HFFc6 (cell line): ENCODE measurements around the gene SEC24B. TPM values are rescaled to one million over a fixed set of nuclear protein-coding genes. Genes with fewer than 3 reads are reported as not detected.

Experiments
- DNase-seq: peaks from one replicate; pipeline ENCODE4 v3.0.0-alpha.2; 2018
- H3K27ac Mint-ChIP-seq: 2 replicates; pipeline ENCODE4 v1.8.0; 2020; ENCODE audit warnings: mild to moderate bottlenecking, mixed read lengths
- H3K27me3 Mint-ChIP-seq: 2 replicates; pipeline ENCODE4 v1.8.0; 2021; ENCODE audit warnings: mild to moderate bottlenecking, moderate library complexity, mixed read lengths; ENCODE audit not compliant: insufficient read depth
- H3K36me3 Mint-ChIP-seq: 2 replicates; pipeline ENCODE4 v1.8.0; 2021; ENCODE audit warnings: low read depth, mixed read lengths
- H3K4me1 Mint-ChIP-seq: 2 replicates; pipeline ENCODE4 v1.8.0; 2020; ENCODE audit warnings: low read depth, mixed read lengths
- H3K4me3 Mint-ChIP-seq: 2 replicates; pipeline ENCODE4 v1.8.0; 2020; ENCODE audit warnings: mild to moderate bottlenecking, moderate library complexity, mixed read lengths
- H3K9me3 Mint-ChIP-seq: 2 replicates; pipeline ENCODE4 v1.8.0; 2020; ENCODE audit warnings: mild to moderate bottlenecking, mixed read lengths
- total RNA-seq, 6 experiments: library from RNA; stranded (reverse); fragmentation: NEBNext Ultra II Directional; extraction: Animal tissue kit (Norgen Biotek cat#: 25700); gene quantifications; 2 replicates in 1 of 6; 3 replicates in 5 of 6; pipeline ENCODE4 v1.2.3, GENCODE V29; 2021
- TF ChIP-seq, protein P1 (sequence below): fragments of 200-600 bp; sonication (generic); IDR thresholded peaks from 2 replicates; pipeline ENCODE4 v1.5.0; 2021; ENCODE audit warnings: antibody characterized with exemption, mild to moderate bottlenecking

SEC24B gene
- total RNA-seq, 6 experiments from 2014 or later, result 27.2 to 36.6 (median 31.8) TPM

GRCh38 chr4:109419679-109420078 is 13.9 kb upstream of the SEC24B start:
- no peak overlapping the region for H3K27ac Mint-ChIP-seq
- H3K4me3 Mint-ChIP-seq, result no peak overlapping the region
- TF ChIP-seq, protein P1, sequence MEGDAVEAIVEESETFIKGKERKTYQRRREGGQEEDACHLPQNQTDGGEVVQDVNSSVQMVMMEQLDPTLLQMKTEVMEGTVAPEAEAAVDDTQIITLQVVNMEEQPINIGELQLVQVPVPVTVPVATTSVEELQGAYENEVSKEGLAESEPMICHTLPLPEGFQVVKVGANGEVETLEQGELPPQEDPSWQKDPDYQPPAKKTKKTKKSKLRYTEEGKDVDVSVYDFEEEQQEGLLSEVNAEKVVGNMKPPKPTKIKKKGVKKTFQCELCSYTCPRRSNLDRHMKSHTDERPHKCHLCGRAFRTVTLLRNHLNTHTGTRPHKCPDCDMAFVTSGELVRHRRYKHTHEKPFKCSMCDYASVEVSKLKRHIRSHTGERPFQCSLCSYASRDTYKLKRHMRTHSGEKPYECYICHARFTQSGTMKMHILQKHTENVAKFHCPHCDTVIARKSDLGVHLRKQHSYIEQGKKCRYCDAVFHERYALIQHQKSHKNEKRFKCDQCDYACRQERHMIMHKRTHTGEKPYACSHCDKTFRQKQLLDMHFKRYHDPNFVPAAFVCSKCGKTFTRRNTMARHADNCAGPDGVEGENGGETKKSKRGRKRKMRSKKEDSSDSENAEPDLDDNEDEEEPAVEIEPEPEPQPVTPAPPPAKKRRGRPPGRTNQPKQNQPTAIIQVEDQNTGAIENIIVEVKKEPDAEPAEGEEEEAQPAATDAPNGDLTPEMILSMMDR, result no peak
- H3K9me3 Mint-ChIP-seq, result no peaks in the 10 kb centered on the region
- H3K36me3 Mint-ChIP-seq, result no peaks in the 10 kb centered on the region
- no peak for DNase-seq
- peaks cover 15% of the 10 kb centered on the region for H3K4me1 Mint-ChIP-seq
- peaks cover 3% of the 10 kb centered on the region for H3K27me3 Mint-ChIP-seq

DNA sequence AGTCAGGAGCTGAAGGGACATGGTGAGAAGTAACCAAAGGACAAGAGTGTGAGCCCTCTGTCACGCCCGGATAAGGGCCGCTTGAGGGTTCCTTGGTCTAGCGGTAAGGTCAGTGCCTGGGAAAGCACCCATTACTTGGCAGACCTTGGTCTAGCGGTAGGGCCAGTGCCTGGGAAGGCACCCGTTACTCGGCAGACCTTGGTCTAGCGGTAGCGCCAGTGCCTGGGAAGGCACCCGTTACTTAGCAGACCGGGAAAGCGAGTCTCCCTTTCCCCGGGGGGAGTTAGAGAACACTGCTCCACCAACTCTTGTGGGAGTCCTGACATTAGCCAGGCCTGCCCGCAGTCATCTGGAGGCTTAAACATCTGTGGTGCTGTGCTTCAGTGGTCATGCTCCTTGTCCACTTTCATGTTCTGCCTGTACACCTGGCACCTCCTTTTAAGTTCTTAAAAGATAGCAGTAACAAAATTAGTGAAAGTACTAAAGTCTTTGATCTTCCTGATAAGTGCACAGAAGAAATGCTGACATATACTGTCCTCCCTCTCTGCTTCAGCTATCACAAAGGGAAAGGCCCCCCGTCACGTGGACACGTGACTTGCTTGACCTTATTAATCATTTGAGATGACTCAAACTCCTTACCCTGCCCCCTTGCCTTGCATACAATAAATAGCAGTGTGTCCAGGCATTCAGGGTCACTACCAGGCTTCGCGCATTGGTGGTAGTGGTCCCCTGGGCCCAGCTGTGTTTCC is 9.3 kb upstream of the SEC24B start:
- Mint-ChIP-seq H3K27ac (no peak overlapping the region), H3K36me3 (no peaks in the 10 kb centered on the region), H3K4me1 (peaks cover 14% of the 10 kb centered on the region), H3K9me3 (no peaks in the 10 kb centered on the region), H3K4me3 (no peak overlapping the region), H3K27me3 (peaks cover 3% of the 10 kb centered on the region; the same call in 1 of the 2 replicates)
- TF ChIP-seq, protein P1, result no peak
- DNase-seq, result no peak

GRCh38 chr4:109425405-109425804 is 8.2 kb upstream of the SEC24B start:
- no peak overlapping the region for H3K4me3 Mint-ChIP-seq

GRCh38 chr4:109429545-109429944 is 4.1 kb upstream of the SEC24B start:
- peaks cover 25% of the 10 kb centered on the region for H3K4me1 Mint-ChIP-seq
- peaks cover 3% of the 10 kb centered on the region; the same call in 1 of the 2 replicates for H3K27me3 Mint-ChIP-seq
- H3K36me3 Mint-ChIP-seq, result no peaks in the 10 kb centered on the region; the same call in 1 of the 2 replicates
- no peaks in the 10 kb centered on the region for H3K9me3 Mint-ChIP-seq
- TF ChIP-seq, protein P1, result no peak
- DNase-seq, result peak; percentile 24
- peak overlapping the region; percentile 24; the same call in 1 of the 2 replicates for H3K27ac Mint-ChIP-seq
- no peak overlapping the region for H3K4me3 Mint-ChIP-seq

More at GRCh38 chr4:109425405-109425804, 8.2 kb upstream of the SEC24B start:
- TF ChIP-seq, protein P1, result no peak
- DNase-seq, result no peak
- Mint-ChIP-seq H3K27ac (no peak overlapping the region), H3K9me3 (no peaks in the 10 kb centered on the region), H3K27me3 (peaks cover 1% of the 10 kb centered on the region; the same call in 1 of the 2 replicates), H3K36me3 (no peaks in the 10 kb centered on the region; the same call in 1 of the 2 replicates), H3K4me1 (peaks cover 22% of the 10 kb centered on the region)

GRCh38 chr4:109432203-109432602 is 1.4 kb upstream of the SEC24B start:
- peak overlapping the region; percentile 95 for H3K27ac Mint-ChIP-seq
- peaks cover 46% of the 10 kb centered on the region for H3K4me1 Mint-ChIP-seq
- TF ChIP-seq, protein P1, result no peak
- H3K9me3 Mint-ChIP-seq, result no peaks in the 10 kb centered on the region
- peak overlapping the region; percentile 91 for H3K4me3 Mint-ChIP-seq
- DNase-seq, result no peak
- H3K27me3 Mint-ChIP-seq, result peaks cover 3% of the 10 kb centered on the region; the same call in 1 of the 2 replicates
- no peaks in the 10 kb centered on the region; the same call in 1 of the 2 replicates for H3K36me3 Mint-ChIP-seq
